DMS114 treated with DMSO at 0.1 percent for 48 hours (cell line): ENCODE measurements around the gene KEL.

ENCODE experiments used
- DNase-seq: peaks from one replicate; lab custom pipeline; 2025; ENCODE audit not compliant: unreplicated experiment; lab: John Stamatoyannopoulos, UW

Gene KEL

GRCh38 chr7:142961595-142961972, 579 bp downstream of the KEL start:
- no peak for DNase-seq

- no peak for DNase-seq
These were observed 1.1 kb downstream of the KEL start for GRCh38 chr7:142960955-142961512.

GRCh38 chr7:142959202-142959601, 3.0 kb downstream of the KEL start:
- no peak for DNase-seq

GRCh38 chr7:142957723-142958122, 4.4 kb downstream of the KEL start:
- no peak for DNase-seq

GRCh38 chr7:142956951-142957623, 5.1 kb downstream of the KEL start:
- DNase-seq = no peak

GRCh38 chr7:142954680-142955268, 7.4 kb downstream of the KEL start:
- DNase-seq = no peak

GRCh38 chr7:142950235-142950634, 11.9 kb downstream of the KEL start:
- DNase-seq = no peak

GRCh38 chr7:142948603-142949002, 13.6 kb downstream of the KEL start:
- DNase-seq = no peak

GRCh38 chr7:142945001-142945400, 17.2 kb downstream of the KEL start:
- no peak for DNase-seq

GRCh38 chr7:142943706-142944268, 18.4 kb downstream of the KEL start:
- no peak for DNase-seq

- no peak for DNase-seq
These were observed 19.4 kb downstream of the KEL start for GRCh38 chr7:142942746-142943145.

- no peak for DNase-seq
These were observed 20.6 kb downstream of the KEL start for GRCh38 chr7:142941541-142941940.

- DNase-seq = no peak
These were observed 21.1 kb downstream of the KEL start for GRCh38 chr7:142940966-142941535.

- no peak for DNase-seq
These were observed 22.8 kb downstream of the KEL start, which contains the start of gene LLCFC1 for GRCh38 chr7:142939226-142939910. Gene LLCFC1, plus strand, starts transcription at chr7:142939484. Its CDS starts 138 bp downstream, at chr7:142939622.

GRCh38 chr7:142938611-142939010, 23.6 kb downstream of the KEL start:
- no peak for DNase-seq

- no peak for DNase-seq
These were observed 26.1 kb downstream of the KEL start for GRCh38 chr7:142935941-142936565.

GRCh38 chr7:142934056-142934455, 28.1 kb downstream of the KEL start:
- DNase-seq = no peak

GRCh38 chr7:142933624-142934023, 28.5 kb downstream of the KEL start, which contains the start of gene TRPV5:
Gene TRPV5, minus strand, starts transcription at chr7:142933746. Its CDS starts 287 bp downstream, at chr7:142933459.
- no peak for DNase-seq

- DNase-seq = no peak
These were observed 29.1 kb downstream of the KEL start for GRCh38 chr7:142933092-142933475.

GRCh38 chr7:142932386-142933091, 29.6 kb downstream of the KEL start:
- DNase-seq = no peak
